ENCODE measurements around the gene B3GNT2. TPM values are rescaled to one million over a fixed set of nuclear protein-coding genes. Genes with fewer than 3 reads are reported as not detected.

The B3GNT2 gene
- 21.1 to 29.9 TPM (median 25.3 TPM) in 5 replicates for total RNA-seq (2022; extraction: Qiagen RNA extraction; ENCODE audit: low read depth)

GRCh38 chr2:62195421-62196277 is at the start of gene B3GNT2:
Gene B3GNT2 (plus strand): TSS chr2:62196115. CDS start chr2:62222221, 26,106 bp downstream.

